H1 (cell line): ENCODE measurements around the gene HNF1B. TPM values are rescaled to one million over a fixed set of nuclear protein-coding genes. Genes with fewer than 3 reads are reported as not detected.

ENCODE experiments used
- CREB1 ChIP-seq: IDR thresholded peaks from 2 replicates; pipeline ENCODE4 v1.6.1; 2012; ENCODE audit warnings: inconsistent platforms
- EP300 ChIP-seq, 2 experiments: IDR thresholded peaks; 1 replicate in 1 of 2; 2 replicates in 1 of 2; pipeline ENCODE4 v1.6.1; 2011 to 2012; ENCODE audit warnings: low read depth in 2 of 2, low read length in 2 of 2, mild to moderate bottlenecking in 2 of 2, borderline replicate concordance in 1 of 2, inconsistent platforms in 1 of 2, moderate library complexity in 1 of 2
- GABPA ChIP-seq: IDR thresholded peaks from 2 replicates; pipeline ENCODE4 v1.6.1; 2011; ENCODE audit warnings: mild to moderate bottlenecking, low read length, moderate library complexity, borderline replicate concordance; ENCODE audit not compliant: insufficient read depth
- HDAC2 ChIP-seq, 2 experiments: fragments of 300-600 bp in 1 of 2; sonication (generic) in 1 of 2; IDR thresholded peaks; 2 replicates each; pipeline ENCODE4 v1.6.1; 2011 to 2012; ENCODE audit warnings: low read depth in 2 of 2, low read length in 2 of 2, mild to moderate bottlenecking in 2 of 2, moderate library complexity in 2 of 2, borderline replicate concordance in 1 of 2, inconsistent platforms in 1 of 2
- MAFK ChIP-seq: IDR thresholded peaks from 2 replicates; pipeline ENCODE4 v1.6.1; 2012; ENCODE audit warnings: low read depth, mild to moderate bottlenecking, improper control_type of control experiment, low read length
- POLR2AphosphoS5 ChIP-seq: IDR thresholded peaks from 2 replicates; pipeline ENCODE4 v1.6.1; 2011; ENCODE audit warnings: low read depth, low read length
- POU5F1 ChIP-seq: IDR thresholded peaks from 2 replicates; pipeline ENCODE4 v1.6.1; 2011; ENCODE audit warnings: low read depth, mild to moderate bottlenecking, low read length, moderate library complexity
- RAD21 ChIP-seq, 2 experiments: IDR thresholded peaks in 1 of 2; conservative IDR thresholded peaks in 1 of 2; 2 replicates each; pipeline ENCODE4 v1.6.1; 2011; ENCODE audit warnings: low read depth in 2 of 2, low read length in 2 of 2, improper control_type of control experiment in 1 of 2, inconsistent platforms in 1 of 2, mild to moderate bottlenecking in 1 of 2, moderate library complexity in 1 of 2
- RFX5 ChIP-seq: IDR thresholded peaks from 2 replicates; pipeline ENCODE4 v1.6.1; 2011; ENCODE audit warnings: low read depth, low read length, improper control_type of control experiment, borderline replicate concordance
- SP1 ChIP-seq: IDR thresholded peaks from 2 replicates; pipeline ENCODE4 v1.6.1; 2011; ENCODE audit warnings: low read depth, low read length
- polyA plus RNA-seq, 7 experiments: library from polyadenylated mRNA; depleted of rRNA in 3 of 7; stranded (reverse) in 5 of 7; unstranded in 2 of 7; fragments of >200 nt in 5 of 7; fragments of 200-250 nt in 2 of 7; gene quantifications; 1 replicate in 5 of 7; 2 replicates in 1 of 7; 4 replicates in 1 of 7; pipeline versions ENCODE4 v1.2.1 to v1.2.3, GENCODE V29; 2011 to 2013; ENCODE audit warnings: missing spikeins in 2 of 7, mixed read lengths in 2 of 7
- total RNA-seq: library from RNA; stranded (reverse); fragmentation: NEBNext Ultra II Directional; extraction: Animal tissue kit (Norgen Biotek cat#: 25700); gene quantifications from 2 replicates; pipeline ENCODE4 v1.2.1, GENCODE V29; 2021
- TF ChIP-seq, protein P1 (sequence below): fragments of 300-600 bp; sonication (generic); IDR thresholded peaks from 2 replicates; pipeline ENCODE4 v1.7.1; 2012; ENCODE audit warnings: low read length, moderate library complexity, mild to moderate bottlenecking, inconsistent platforms; ENCODE audit not compliant: insufficient replicate concordance

The HNF1B gene
- total and polyA plus RNA-seq, 2 of the 8 experiments (the other 6 are each of a cell fraction or from before 2014, with no cell fraction given) = 0.13 to 0.30 TPM

- TF ChIP-seq HDAC2 (IDR thresholded peaks at IDR 0.05; ENCODE audit: borderline replicate concordance in 1 of 2, low read depth in 2 of 2, low read length in 2 of 2) = no peak
- no peak for TF ChIP-seq POU5F1
- peak; percentile 81 for TF ChIP-seq MAFK
- TF ChIP-seq, protein P1, sequence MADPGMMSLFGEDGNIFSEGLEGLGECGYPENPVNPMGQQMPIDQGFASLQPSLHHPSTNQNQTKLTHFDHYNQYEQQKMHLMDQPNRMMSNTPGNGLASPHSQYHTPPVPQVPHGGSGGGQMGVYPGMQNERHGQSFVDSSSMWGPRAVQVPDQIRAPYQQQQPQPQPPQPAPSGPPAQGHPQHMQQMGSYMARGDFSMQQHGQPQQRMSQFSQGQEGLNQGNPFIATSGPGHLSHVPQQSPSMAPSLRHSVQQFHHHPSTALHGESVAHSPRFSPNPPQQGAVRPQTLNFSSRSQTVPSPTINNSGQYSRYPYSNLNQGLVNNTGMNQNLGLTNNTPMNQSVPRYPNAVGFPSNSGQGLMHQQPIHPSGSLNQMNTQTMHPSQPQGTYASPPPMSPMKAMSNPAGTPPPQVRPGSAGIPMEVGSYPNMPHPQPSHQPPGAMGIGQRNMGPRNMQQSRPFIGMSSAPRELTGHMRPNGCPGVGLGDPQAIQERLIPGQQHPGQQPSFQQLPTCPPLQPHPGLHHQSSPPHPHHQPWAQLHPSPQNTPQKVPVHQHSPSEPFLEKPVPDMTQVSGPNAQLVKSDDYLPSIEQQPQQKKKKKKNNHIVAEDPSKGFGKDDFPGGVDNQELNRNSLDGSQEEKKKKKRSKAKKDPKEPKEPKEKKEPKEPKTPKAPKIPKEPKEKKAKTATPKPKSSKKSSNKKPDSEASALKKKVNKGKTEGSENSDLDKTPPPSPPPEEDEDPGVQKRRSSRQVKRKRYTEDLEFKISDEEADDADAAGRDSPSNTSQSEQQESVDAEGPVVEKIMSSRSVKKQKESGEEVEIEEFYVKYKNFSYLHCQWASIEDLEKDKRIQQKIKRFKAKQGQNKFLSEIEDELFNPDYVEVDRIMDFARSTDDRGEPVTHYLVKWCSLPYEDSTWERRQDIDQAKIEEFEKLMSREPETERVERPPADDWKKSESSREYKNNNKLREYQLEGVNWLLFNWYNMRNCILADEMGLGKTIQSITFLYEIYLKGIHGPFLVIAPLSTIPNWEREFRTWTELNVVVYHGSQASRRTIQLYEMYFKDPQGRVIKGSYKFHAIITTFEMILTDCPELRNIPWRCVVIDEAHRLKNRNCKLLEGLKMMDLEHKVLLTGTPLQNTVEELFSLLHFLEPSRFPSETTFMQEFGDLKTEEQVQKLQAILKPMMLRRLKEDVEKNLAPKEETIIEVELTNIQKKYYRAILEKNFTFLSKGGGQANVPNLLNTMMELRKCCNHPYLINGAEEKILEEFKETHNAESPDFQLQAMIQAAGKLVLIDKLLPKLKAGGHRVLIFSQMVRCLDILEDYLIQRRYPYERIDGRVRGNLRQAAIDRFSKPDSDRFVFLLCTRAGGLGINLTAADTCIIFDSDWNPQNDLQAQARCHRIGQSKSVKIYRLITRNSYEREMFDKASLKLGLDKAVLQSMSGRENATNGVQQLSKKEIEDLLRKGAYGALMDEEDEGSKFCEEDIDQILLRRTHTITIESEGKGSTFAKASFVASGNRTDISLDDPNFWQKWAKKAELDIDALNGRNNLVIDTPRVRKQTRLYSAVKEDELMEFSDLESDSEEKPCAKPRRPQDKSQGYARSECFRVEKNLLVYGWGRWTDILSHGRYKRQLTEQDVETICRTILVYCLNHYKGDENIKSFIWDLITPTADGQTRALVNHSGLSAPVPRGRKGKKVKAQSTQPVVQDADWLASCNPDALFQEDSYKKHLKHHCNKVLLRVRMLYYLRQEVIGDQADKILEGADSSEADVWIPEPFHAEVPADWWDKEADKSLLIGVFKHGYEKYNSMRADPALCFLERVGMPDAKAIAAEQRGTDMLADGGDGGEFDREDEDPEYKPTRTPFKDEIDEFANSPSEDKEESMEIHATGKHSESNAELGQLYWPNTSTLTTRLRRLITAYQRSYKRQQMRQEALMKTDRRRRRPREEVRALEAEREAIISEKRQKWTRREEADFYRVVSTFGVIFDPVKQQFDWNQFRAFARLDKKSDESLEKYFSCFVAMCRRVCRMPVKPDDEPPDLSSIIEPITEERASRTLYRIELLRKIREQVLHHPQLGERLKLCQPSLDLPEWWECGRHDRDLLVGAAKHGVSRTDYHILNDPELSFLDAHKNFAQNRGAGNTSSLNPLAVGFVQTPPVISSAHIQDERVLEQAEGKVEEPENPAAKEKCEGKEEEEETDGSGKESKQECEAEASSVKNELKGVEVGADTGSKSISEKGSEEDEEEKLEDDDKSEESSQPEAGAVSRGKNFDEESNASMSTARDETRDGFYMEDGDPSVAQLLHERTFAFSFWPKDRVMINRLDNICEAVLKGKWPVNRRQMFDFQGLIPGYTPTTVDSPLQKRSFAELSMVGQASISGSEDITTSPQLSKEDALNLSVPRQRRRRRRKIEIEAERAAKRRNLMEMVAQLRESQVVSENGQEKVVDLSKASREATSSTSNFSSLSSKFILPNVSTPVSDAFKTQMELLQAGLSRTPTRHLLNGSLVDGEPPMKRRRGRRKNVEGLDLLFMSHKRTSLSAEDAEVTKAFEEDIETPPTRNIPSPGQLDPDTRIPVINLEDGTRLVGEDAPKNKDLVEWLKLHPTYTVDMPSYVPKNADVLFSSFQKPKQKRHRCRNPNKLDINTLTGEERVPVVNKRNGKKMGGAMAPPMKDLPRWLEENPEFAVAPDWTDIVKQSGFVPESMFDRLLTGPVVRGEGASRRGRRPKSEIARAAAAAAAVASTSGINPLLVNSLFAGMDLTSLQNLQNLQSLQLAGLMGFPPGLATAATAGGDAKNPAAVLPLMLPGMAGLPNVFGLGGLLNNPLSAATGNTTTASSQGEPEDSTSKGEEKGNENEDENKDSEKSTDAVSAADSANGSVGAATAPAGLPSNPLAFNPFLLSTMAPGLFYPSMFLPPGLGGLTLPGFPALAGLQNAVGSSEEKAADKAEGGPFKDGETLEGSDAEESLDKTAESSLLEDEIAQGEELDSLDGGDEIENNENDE = no peak
- TF ChIP-seq EP300 (IDR thresholded peaks at IDR 0.05; ENCODE audit: borderline replicate concordance in 1 of 2, low read depth in 2 of 2, low read length in 2 of 2) = peak in 1 of 2 experiments; percentile 77; a peak in 1 of 3 replicates
- TF ChIP-seq SP1 = peak; percentile 40; the same call in 1 of the 2 replicates
- TF ChIP-seq CREB1 = peak; percentile 69
- TF ChIP-seq GABPA = no peak
- no peak for TF ChIP-seq RAD21 (IDR thresholded peaks at IDR 0.05 in 1 of 2, conservative IDR thresholded peaks at IDR 0.05 in 1 of 2; ENCODE audit: low read depth in 2 of 2, low read length in 2 of 2)
- no peak for TF ChIP-seq RFX5
- no peak for TF ChIP-seq POLR2AphosphoS5
Measured at GRCh38 chr17:37710344-37710886, 34.4 kb downstream of the HNF1B start (continued).
